HepG2 (cell line): ENCODE data around the gene TXNDC2. TPM values are rescaled to one million over a fixed set of nuclear protein-coding genes. Genes with fewer than 3 reads are reported as not detected.

ENCODE experiments used
- CEBPB ChIP-seq: IDR thresholded peaks from 2 replicates; pipeline ENCODE4 v1.6.1; 2011; ENCODE audit warnings: low read depth, low read length, improper control_type of control experiment, borderline replicate concordance
- ELF3 ChIP-seq: IDR thresholded peaks from 2 replicates; pipeline ENCODE4 v1.6.1; 2016; ENCODE audit warnings: missing genetic modification reagents, missing compliant biosample characterization
- EZH2 ChIP-seq: conservative IDR thresholded peaks from 2 replicates; pipeline ENCODE4 v1.6.1; 2012; ENCODE audit warnings: mild to moderate bottlenecking, low read depth, low read length, moderate library complexity
- FLYWCH1 ChIP-seq: sonication (generic); formaldehyde crosslinking; IDR thresholded peaks from 2 replicates; pipeline ENCODE4 v1.8.1; 2023; ENCODE audit warnings: mild to moderate bottlenecking, missing genetic modification reagents
- HCFC1 ChIP-seq: fragments of 150-350 bp; IDR thresholded peaks from 2 replicates; pipeline ENCODE4 v1.6.1; 2014; ENCODE audit warnings: low read depth, low read length
- IKZF1 ChIP-seq: fragments of 450-650 bp; IDR thresholded peaks from 2 replicates; pipeline ENCODE4 v1.7.1; 2016
- POLR2AphosphoS5 ChIP-seq: IDR thresholded peaks from 2 replicates; pipeline ENCODE4 v1.6.1; 2012; ENCODE audit warnings: low read depth, low read length
- PTBP1 ChIP-seq: fragments of 200-400 bp; formaldehyde crosslinking; IDR thresholded peaks from 2 replicates; pipeline ENCODE4 v1.6.1; 2018; ENCODE audit warnings: low read length, low read depth; ENCODE audit not compliant: poor library complexity, severe bottlenecking
- REXO4 ChIP-seq: sonication (generic); formaldehyde crosslinking; IDR thresholded peaks from 2 replicates; pipeline ENCODE4 v1.8.0; 2022; ENCODE audit warnings: missing genetic modification reagents, mild to moderate bottlenecking, borderline replicate concordance
- SALL1 ChIP-seq: sonication (generic); formaldehyde crosslinking; IDR thresholded peaks from 2 replicates; pipeline ENCODE4 v1.8.0; 2022; ENCODE audit warnings: mild to moderate bottlenecking, missing genetic modification reagents
- SOX5 ChIP-seq: IDR thresholded peaks from 2 replicates; pipeline ENCODE4 v1.6.1; 2016; ENCODE audit warnings: borderline replicate concordance
- ZBTB42 ChIP-seq: sonication (generic); formaldehyde crosslinking; IDR thresholded peaks from 2 replicates; pipeline ENCODE4 v1.5.0; 2020; ENCODE audit warnings: mild to moderate bottlenecking, missing genetic modification reagents
- ZEB1 ChIP-seq: IDR thresholded peaks from 2 replicates; pipeline ENCODE4 v1.6.1; 2012; ENCODE audit warnings: mild to moderate bottlenecking, low read depth, inconsistent platforms; ENCODE audit not compliant: insufficient replicate concordance
- ZNF235 ChIP-seq: sonication (generic); formaldehyde crosslinking; IDR thresholded peaks from 2 replicates; pipeline ENCODE4 v1.8.1; 2023; ENCODE audit warnings: mild to moderate bottlenecking, missing genetic modification reagents, borderline replicate concordance
- ZNF441 ChIP-seq: sonication (generic); formaldehyde crosslinking; IDR thresholded peaks from 2 replicates; pipeline ENCODE4 v1.7.0; 2021; ENCODE audit warnings: missing genetic modification reagents, borderline replicate concordance
- ZNF570 ChIP-seq: sonication (generic); formaldehyde crosslinking; IDR thresholded peaks from 2 replicates; pipeline ENCODE4 v1.4.0; 2020; ENCODE audit warnings: mild to moderate bottlenecking, missing genetic modification reagents, borderline replicate concordance
- ZNF629 ChIP-seq: sonication (generic); formaldehyde crosslinking; conservative IDR thresholded peaks from 2 replicates; pipeline ENCODE4 v1.5.0; 2020; ENCODE audit warnings: missing genetic modification reagents
- polyA plus RNA-seq, 8 experiments: library from polyadenylated mRNA; depleted of rRNA in 3 of 8; stranded (reverse) in 7 of 8; unstranded in 1 of 8; fragments of >200 nt; fragmentation: Illumina TruSeq in 4 of 8; extraction: Trizol in 4 of 8; gene quantifications; 2 replicates each; pipeline versions ENCODE4 v1.2.1 to v1.2.3, GENCODE V29; 2011 to 2016; ENCODE audit warnings: low read depth in 4 of 8, missing spikeins in 1 of 8, mixed read lengths in 1 of 8; ENCODE audit not compliant: insufficient read depth in 1 of 8
- total RNA-seq, 5 experiments: library from RNA; depleted of rRNA; stranded (reverse); fragments of >200 nt; fragmentation: Illumina TruSeq; extraction: Trizol; gene quantifications; 2 replicates each; pipeline ENCODE4 v1.2.3, GENCODE V29; 2016; ENCODE audit warnings: low read depth in 1 of 5
- TF ChIP-seq, protein P1 (sequence below): sonication (generic); formaldehyde crosslinking; IDR thresholded peaks from 2 replicates; pipeline ENCODE4 v1.4.0; 2020; ENCODE audit warnings: mild to moderate bottlenecking, missing genetic modification reagents
- TF ChIP-seq, protein P2 (sequence below): sonication (generic); formaldehyde crosslinking; IDR thresholded peaks from 2 replicates; pipeline ENCODE4 v1.9.0; 2021; ENCODE audit warnings: missing genetic modification reagents, borderline replicate concordance
- TF ChIP-seq, protein P3 (sequence below): IDR thresholded peaks from 2 replicates; pipeline ENCODE4 v1.6.1; 2012; ENCODE audit warnings: low read length, improper control_type of control experiment
- TF ChIP-seq, protein P4 (sequence below): IDR thresholded peaks from 2 replicates; pipeline ENCODE4 v1.6.1; 2016
- TF ChIP-seq, protein P5 (sequence below): sonication (generic); formaldehyde crosslinking; IDR thresholded peaks from 2 replicates; pipeline ENCODE4 v1.5.1; 2020; ENCODE audit warnings: missing genetic modification reagents, mild to moderate bottlenecking, borderline replicate concordance

TXNDC2 gene
- total and polyA plus RNA-seq, 2 of the 13 experiments (the other 11 are each of a cell fraction or from before 2014, with no cell fraction given) = not detected

DNA sequence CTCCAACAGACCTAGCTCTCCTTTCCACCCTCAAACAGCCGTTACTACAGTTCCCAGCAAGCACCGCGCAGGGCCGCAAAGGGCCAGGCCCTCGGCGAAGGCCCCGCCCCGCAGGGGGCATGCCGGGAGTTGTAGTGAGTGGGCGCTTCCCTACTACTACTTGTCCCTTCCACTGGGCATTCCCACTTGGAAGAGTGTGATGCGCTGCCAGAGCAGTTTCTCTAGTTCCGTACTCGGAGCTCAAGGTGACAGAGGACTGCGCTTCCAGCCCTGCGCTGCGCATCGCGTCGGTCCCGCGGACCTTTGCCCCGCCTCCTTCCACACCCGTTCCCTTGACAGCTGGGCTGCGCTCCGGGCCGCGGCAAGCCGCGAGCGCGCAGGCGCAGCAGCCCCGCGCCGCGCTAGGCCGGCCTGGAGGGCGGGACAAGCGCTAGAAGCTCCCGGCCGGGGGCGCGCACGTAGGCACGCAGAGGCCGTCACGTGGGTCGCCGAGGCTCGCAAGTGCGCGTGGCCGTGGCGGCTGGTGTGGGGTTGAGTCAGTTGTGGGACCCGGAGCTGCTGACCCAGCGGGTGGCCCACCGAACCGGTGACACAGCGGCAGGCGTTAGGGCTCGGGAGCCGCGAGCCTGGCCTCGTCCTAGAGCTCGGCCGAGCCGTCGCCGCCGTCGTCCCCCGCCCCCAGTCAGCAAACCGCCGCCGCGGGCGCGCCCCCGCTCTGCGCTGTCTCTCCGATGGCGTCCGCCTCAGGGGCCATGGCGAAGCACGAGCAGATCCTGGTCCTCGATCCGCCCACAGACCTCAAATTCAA, 28.0 kb downstream of the TXNDC2 start, which contains the start of gene VAPA (continued):
- TF ChIP-seq, protein P1, sequence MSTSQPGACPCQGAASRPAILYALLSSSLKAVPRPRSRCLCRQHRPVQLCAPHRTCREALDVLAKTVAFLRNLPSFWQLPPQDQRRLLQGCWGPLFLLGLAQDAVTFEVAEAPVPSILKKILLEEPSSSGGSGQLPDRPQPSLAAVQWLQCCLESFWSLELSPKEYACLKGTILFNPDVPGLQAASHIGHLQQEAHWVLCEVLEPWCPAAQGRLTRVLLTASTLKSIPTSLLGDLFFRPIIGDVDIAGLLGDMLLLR (CRISPR knock-in tag) = peak; percentile 58; the same call in 1 of the 2 replicates
- TF ChIP-seq, protein P2, sequence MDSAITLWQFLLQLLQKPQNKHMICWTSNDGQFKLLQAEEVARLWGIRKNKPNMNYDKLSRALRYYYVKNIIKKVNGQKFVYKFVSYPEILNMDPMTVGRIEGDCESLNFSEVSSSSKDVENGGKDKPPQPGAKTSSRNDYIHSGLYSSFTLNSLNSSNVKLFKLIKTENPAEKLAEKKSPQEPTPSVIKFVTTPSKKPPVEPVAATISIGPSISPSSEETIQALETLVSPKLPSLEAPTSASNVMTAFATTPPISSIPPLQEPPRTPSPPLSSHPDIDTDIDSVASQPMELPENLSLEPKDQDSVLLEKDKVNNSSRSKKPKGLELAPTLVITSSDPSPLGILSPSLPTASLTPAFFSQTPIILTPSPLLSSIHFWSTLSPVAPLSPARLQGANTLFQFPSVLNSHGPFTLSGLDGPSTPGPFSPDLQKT (CRISPR knock-in tag) = no peak
- TF ChIP-seq, protein P3, sequence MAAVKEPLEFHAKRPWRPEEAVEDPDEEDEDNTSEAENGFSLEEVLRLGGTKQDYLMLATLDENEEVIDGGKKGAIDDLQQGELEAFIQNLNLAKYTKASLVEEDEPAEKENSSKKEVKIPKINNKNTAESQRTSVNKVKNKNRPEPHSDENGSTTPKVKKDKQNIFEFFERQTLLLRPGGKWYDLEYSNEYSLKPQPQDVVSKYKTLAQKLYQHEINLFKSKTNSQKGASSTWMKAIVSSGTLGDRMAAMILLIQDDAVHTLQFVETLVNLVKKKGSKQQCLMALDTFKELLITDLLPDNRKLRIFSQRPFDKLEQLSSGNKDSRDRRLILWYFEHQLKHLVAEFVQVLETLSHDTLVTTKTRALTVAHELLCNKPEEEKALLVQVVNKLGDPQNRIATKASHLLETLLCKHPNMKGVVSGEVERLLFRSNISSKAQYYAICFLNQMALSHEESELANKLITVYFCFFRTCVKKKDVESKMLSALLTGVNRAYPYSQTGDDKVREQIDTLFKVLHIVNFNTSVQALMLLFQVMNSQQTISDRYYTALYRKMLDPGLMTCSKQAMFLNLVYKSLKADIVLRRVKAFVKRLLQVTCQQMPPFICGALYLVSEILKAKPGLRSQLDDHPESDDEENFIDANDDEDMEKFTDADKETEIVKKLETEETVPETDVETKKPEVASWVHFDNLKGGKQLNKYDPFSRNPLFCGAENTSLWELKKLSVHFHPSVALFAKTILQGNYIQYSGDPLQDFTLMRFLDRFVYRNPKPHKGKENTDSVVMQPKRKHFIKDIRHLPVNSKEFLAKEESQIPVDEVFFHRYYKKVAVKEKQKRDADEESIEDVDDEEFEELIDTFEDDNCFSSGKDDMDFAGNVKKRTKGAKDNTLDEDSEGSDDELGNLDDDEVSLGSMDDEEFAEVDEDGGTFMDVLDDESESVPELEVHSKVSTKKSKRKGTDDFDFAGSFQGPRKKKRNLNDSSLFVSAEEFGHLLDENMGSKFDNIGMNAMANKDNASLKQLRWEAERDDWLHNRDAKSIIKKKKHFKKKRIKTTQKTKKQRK = no peak
- TF ChIP-seq ZNF570 (CRISPR knock-in tag) (no peak), ELF3 (CRISPR knock-in tag) (no peak; the same call in 1 of the 2 replicates), ZNF441 (CRISPR knock-in tag) (peak; percentile 19), HCFC1 (peak; percentile 93), CEBPB (no peak), SALL1 (peak; percentile 64), ZNF235 (CRISPR knock-in tag) (no peak), IKZF1 (no peak), EZH2 (no peak), ZEB1 (no peak), ZBTB42 (CRISPR knock-in tag) (no peak), SOX5 (CRISPR knock-in tag) (no peak; the same call in 1 of the 2 replicates), POLR2AphosphoS5 (peak; percentile 75), FLYWCH1 (no peak), ZNF629 (CRISPR knock-in tag) (no peak), PTBP1 (no peak), REXO4 (CRISPR knock-in tag) (no peak)
- TF ChIP-seq, protein P4, sequence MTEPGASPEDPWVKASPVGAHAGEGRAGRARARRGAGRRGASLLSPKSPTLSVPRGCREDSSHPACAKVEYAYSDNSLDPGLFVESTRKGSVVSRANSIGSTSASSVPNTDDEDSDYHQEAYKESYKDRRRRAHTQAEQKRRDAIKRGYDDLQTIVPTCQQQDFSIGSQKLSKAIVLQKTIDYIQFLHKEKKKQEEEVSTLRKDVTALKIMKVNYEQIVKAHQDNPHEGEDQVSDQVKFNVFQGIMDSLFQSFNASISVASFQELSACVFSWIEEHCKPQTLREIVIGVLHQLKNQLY = no peak
- TF ChIP-seq, protein P5, sequence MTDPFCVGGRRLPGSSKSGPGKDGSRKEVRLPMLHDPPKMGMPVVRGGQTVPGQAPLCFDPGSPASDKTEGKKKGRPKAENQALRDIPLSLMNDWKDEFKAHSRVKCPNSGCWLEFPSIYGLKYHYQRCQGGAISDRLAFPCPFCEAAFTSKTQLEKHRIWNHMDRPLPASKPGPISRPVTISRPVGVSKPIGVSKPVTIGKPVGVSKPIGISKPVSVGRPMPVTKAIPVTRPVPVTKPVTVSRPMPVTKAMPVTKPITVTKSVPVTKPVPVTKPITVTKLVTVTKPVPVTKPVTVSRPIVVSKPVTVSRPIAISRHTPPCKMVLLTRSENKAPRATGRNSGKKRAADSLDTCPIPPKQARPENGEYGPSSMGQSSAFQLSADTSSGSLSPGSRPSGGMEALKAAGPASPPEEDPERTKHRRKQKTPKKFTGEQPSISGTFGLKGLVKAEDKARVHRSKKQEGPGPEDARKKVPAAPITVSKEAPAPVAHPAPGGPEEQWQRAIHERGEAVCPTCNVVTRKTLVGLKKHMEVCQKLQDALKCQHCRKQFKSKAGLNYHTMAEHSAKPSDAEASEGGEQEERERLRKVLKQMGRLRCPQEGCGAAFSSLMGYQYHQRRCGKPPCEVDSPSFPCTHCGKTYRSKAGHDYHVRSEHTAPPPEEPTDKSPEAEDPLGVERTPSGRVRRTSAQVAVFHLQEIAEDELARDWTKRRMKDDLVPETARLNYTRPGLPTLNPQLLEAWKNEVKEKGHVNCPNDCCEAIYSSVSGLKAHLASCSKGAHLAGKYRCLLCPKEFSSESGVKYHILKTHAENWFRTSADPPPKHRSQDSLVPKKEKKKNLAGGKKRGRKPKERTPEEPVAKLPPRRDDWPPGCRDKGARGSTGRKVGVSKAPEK (CRISPR knock-in tag) = no peak
